D341Med (cell line): ENCODE measurements around the gene ANKS6.

Experiments
- DNase-seq: peaks from one replicate; pipeline ENCODE4 v3.0.0; 2012; ENCODE audit warnings: low spot score

The ANKS6 gene

DNA sequence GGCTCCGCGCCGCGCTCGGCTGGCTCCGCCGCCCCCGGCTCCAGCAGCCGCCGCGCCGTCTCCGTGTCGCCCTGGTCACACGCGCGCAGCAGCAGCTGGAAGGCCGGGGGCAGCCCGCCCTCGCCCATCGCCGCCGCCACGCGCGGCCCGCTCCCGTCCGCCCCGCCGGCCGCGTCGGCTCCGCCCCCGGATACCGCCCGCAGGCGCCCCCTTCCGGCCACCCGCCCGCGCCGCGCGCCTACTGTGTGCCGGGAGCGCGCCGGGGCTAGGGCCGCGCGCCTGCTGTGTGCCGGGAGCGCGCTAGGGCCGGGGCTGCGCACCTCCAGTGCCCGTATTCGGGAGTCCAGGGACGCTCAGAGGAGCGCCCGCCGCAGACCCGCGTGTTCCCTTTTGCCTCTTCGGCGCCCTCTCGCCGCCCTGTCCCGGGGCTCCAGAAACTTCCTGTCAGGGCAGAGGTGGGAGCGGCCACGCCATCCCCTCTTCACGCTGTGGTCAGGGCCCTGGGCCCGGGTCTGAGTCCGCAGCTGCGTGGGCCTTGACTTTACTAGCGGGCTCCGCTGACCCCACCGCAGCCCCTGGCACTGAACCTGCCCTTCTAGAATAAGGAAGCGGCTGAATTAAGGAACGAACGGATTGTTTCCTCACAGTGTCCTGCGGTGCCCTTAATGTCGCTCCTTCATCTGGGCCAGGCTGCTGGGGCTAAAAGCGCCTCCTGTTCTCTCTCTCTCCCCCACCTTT lies at the start of gene ANKS6:
TSS of gene ANKS6 (minus strand) at position 192 of the 738 bp plus-strand sequence. CDS start at position 128, 64 bp downstream.
- peak; percentile 96 for DNase-seq

DNA sequence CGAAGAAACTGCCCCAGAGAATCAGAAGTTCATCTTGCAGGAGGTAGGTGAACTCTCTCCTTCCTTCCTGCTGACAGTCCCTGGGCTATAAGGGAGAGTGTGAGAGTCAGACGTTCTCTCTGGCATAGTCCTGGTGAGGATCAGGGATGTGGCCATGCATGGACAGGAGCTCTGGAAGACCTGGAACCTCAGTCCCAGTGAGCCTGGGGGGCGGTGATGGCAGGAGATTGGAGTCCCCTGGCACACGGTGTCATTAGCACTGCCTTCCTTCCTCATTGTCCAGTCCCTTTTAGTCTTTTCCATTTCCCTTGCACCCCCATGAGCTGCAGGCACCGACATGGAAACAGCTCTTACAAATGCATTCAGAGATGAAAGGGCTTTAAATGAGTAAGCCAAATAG lies 49.7 kb upstream of the ANKS6 start:
- no peak for DNase-seq

DNA sequence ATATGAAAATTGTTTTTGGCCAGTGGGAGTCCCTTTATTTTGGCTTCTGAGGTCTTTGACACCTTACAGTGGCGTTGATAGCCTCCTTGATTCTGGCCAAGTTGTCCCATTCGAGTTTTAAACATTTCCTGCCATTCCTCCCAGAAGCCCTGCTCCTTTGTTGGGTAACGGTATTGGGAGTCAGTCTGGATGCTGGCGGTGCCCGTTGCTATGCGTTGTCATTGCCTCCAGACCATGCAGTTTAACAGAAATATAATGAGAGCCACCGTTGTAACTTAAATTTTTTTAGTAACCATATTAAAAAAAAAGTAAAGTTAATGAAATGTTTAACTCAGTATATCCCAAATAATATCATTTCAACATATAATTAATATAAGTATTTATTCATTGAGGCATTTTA lies 46.2 kb upstream of the ANKS6 start:
- DNase-seq = no peak

DNA sequence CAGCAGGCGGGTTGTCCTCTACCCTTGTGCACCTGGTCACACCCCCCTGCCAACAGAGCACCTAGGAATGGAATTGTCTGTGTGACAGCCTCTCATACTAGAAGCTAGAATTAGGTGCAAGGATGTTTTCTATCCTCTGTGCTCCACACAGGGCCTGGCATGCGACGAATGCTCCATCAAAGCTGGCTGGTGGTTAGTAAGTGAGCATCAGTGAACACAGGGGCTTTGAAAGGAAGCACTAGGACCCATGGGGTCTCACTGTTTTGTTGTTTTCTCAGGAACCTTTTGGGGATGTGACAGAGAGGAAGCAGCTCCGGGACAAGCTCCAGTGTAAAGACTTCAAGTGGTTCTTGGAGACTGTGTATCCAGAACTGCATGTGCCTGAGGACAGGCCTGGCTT lies 43.4 kb upstream of the ANKS6 start:
- DNase-seq = no peak

DNA sequence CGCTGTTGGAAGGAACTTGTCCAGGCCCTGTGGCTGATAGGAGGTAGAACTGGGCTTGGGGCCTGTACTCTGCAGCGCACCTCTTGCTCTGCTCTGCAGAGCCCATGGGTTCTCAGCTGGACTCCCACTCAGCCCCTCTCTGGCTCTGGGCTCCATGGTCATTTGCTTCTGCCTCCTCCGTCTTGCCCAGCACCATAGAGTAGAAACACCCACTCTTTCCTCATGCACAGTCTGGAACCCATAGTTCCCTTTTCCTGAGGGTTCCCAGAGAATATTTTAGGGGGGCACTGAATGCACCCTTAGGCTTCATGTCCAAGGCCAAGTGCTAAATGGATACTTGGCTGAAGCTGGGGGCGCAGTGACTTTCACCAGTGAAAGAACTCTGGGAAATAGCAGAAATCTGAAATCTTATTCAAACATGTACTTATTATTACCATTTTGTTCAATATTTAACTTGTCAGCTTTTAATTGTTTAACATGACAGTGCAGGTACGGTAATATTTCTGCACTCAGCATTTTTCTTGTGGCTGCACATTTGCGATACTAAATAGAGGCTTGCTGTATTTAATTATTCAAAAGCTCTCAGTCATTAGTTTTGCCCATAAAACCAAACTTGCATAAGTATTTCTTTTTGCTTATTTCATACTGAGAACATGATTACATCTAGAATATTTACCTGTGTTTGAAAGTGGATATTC lies 42.7 kb upstream of the ANKS6 start:
- no peak for DNase-seq

GRCh38 chr9:98838155-98838867 lies 42.0 kb upstream of the ANKS6 start:
- no peak for DNase-seq

GRCh38 chr9:98837516-98837915 lies 41.2 kb upstream of the ANKS6 start:
- DNase-seq = no peak

GRCh38 chr9:98836206-98836605 lies 39.9 kb upstream of the ANKS6 start:
- no peak for DNase-seq

DNA sequence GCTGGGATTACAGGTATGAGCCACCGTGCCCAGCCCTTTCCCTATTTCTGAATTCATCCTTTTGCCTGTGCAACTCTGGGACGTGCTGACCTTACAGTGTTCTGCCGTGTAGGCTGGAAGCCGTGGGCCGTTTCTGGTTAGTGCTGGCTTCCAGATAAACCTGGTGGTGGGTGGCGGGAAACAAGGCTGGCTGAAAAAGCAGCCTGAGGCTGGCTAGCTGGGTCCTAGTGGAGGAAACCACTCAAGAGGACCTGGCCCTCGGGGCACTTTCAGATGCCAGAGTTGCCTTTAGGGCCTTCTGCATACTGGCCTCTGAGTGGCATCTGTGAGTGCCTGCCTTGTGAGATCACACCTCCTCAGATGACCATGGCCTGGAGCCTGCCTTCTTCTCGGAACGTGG lies 38.0 kb upstream of the ANKS6 start:
- DNase-seq = no peak

DNA sequence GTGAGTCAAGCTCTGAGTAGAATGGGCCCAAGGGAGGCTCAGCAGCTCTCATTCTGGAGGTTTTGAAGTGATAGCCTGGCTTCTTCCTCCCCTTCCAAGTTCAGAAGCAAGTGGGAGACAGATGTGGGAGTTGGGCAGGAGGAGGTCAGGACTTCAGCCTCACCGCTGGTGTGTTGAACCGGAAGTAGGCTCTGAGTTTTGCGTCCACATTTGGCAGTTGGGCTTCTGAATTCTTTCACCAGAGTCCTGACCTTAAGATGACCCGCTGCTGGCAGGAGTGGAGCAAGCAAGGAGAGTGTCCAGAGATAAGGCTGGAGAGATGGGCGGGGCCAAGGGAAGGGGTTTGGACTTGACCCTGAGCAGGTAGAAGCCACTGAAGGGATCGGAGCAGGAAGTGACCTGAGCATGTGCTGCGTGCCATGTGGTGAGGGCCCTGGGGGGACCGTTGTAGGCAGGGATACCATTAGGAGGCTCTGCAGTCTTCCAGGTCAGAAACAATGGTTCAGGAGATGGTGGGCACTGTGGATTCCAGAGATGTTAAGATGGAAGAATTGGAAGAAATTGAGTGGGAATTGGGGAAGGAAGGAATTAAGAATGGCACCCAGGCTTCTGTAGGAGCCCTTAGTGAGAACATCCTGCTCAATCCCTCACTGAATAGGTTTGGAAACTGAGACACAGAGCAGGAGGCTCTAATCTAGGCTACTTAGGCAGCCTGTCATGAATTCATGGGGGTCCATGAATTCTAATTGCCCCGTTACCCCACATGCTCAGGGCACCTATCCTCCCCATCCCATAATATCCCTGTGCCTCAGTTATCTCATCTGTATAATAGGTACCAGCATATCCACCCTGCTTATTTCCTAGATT lies 37.0 kb upstream of the ANKS6 start:
- DNase-seq = no peak

DNA sequence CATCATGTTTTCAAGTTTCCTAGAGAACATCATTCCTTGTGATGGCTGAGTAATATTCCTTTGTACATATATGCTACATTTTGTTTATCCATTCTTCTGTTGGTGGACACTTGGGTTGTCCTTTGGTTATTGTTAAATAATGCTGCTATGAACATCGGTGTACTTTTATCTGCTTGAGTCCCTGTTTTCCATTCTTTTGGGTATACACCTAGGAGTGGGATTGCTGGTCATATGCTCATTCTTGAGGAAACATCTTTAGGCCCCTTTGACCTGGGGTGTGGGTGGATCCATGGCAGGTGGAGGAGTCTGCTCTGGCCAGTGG lies 36.4 kb upstream of the ANKS6 start:
- DNase-seq = no peak

DNA sequence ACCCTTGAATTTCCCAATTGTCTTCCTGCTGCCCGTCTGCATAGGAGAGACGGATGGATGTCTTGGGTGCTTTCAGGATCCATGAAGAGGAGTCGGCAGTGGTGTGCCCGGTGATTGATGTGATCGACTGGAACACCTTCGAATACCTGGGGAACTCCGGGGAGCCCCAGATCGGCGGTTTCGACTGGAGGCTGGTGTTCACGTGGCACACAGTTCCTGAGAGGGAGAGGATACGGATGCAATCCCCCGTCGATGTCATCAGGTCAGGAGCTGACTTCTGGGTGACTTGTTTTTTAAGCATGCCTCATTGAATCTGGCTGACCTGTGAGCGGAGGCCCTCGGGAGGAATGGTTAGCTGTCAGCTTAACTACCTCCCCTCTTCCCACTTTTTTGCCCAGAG lies 35.3 kb upstream of the ANKS6 start:
- no peak for DNase-seq

- DNase-seq = no peak
Measured at GRCh38 chr9:98830554-98830953, 34.2 kb upstream of the ANKS6 start.

DNA sequence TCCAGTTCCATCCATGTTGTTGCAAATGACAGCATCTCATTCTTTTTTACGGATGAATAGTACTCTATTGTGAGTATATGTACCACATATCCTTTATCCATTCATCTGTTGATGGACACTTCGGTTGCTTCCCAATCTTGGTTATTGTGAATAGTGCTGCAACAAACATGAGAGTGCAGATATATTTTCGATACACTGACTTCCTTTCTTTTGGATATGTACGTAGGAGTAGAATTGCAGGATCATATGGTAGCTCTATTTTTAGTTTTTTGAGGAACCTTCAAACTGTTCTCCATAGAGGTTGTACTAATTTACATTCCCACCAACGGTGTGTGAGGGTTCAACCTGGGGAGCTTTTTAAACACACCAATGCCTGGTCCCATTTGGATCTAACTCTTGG lies 33.4 kb upstream of the ANKS6 start:
- no peak for DNase-seq

DNA sequence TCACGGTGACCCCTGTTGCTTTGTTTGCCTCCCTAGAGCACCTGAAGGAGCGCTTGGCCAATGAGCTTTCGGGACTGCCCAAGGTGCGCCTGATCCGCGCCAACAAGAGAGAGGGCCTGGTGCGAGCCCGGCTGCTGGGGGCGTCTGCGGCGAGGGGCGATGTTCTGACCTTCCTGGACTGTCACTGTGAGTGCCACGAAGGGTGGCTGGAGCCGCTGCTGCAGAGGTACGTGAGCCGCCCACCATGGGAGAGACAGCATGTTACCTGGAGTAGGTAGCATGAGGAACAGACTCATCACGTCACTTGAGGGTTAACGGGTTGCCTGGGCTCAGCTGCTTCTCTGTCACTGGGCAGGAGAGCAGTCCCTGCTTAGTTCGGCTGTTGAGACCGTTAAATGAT lies 30.4 kb upstream of the ANKS6 start:
- no peak for DNase-seq

- no peak for DNase-seq
Measured at GRCh38 chr9:98825414-98825813, 29.1 kb upstream of the ANKS6 start.

GRCh38 chr9:98823666-98824334 lies 27.4 kb upstream of the ANKS6 start:
- no peak for DNase-seq

DNA sequence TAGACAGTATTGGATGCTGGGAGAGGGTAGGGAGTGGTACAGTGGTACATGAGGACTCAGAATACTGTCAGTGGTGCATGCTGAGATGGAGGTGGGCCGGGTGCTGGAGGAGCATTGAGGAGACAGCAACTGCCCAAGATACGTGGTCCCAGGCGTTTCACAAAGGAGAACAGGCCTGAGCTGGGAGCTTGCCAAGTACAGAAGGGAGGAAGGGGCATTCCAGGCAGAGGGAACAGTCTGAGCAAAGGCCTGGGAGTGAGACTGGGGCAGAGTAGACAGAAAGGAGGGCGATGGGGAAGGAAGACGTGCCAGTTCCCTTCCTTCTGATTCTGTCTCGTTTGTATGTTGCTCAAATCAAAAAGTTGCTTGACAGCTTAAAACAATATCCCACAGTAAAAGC lies 26.3 kb upstream of the ANKS6 start:
- DNase-seq = no peak

DNA sequence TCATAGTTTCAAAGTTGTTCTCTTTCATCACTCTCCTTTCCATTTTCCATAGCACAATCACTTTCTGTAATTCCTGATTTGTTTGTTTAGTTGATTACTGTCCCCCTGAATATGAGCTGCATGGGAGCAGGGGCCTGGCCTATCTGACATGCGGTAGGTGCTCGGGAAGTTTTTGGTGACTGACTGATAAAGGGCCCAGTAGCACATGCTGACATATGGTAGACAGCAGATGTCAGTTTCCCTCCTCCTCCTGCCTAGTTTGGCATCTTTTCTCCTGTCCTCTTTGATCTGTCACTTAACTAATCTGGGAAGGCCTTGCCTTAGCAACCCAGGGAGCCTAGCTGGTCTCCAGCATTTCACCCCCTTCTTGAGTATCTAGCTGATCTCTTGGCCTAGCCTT lies 25.5 kb upstream of the ANKS6 start:
- no peak for DNase-seq

DNA sequence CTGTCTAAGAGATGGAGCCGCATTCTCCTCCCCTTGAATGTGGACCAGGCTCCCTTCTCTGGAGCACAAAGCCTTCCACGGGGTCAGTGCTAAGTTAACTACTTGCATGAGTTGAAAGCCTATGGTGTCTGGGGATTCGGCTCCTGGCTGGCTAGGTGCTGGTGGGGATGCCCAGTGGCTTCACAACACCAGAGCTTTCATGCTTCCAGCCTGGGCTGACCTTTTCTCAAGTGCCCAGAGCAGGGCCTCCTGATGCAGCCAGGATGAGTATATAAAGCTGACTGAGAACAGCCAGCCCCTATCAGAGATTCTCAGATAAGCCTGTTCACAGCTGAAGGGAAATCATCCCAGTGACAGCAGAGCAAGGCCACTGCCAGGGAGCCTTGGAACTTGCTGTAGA lies 22.9 kb upstream of the ANKS6 start:
- DNase-seq = no peak

- no peak for DNase-seq
Measured at GRCh38 chr9:98818764-98819163, 22.4 kb upstream of the ANKS6 start.
